CD4-positive, alpha-beta T cell (primary cell): Measurements from ENCODE around the gene ENAH. TPM values are rescaled to one million over a fixed set of nuclear protein-coding genes. Genes with fewer than 3 reads are reported as not detected.

Source experiments
- ATAC-seq: fragments of 200-7000 bp; cut with Tn5 transposase; one replicate; pipeline ENCODE4 v1.10.0; 2022; ENCODE audit warnings: mild to moderate bottlenecking; ENCODE audit not compliant: poor library complexity
- CTCF ChIA-PET: fragments of 350-600 bp; sonication (Branson Sonifier 250); formaldehyde crosslinking; loops from one replicate; lab custom pipeline; 2021; ENCODE audit warnings: antibody characterized with exemption, inconsistent platforms; lab: Charles Lee
- POLR2A ChIA-PET: fragments of 350-600 bp; sonication (Branson Sonifier 250); formaldehyde crosslinking; loops from one replicate; lab custom pipeline; 2021; ENCODE audit warnings: antibody characterized with exemption, inconsistent platforms; lab: Charles Lee
- DNase-seq, 14 experiments: peaks; one replicate each; pipeline ENCODE4 v3.0.0-alpha.2; 2013 to 2020; ENCODE audit warnings: mixed read lengths in 2 of 14
- H3K27ac ChIP-seq, 2 donors: one replicate each; pipeline versions ENCODE4 v1.5.1 to v1.7.0; 2013; ENCODE audit warnings: low read length in 2 of 2, low read depth in 1 of 2, mild to moderate bottlenecking in 1 of 2
- H3K27me3 ChIP-seq, 2 experiments: 1 replicate in 1 of 2; 2 replicates in 1 of 2; pipeline versions ENCODE4 v1.6.1 to v1.7.0; 2013; ENCODE audit warnings: low read length in 2 of 2, control low read depth in 1 of 2, mild to moderate bottlenecking in 1 of 2, moderate library complexity in 1 of 2; ENCODE audit not compliant: insufficient read depth in 2 of 2, control insufficient read depth in 1 of 2
- H3K36me3 ChIP-seq: one replicate; pipeline ENCODE4 v1.6.1; 2013; ENCODE audit warnings: low read length, control low read depth; ENCODE audit not compliant: insufficient read depth
- H3K4me1 ChIP-seq: one replicate; pipeline ENCODE4 v1.6.1; 2013; ENCODE audit warnings: low read length, control low read depth; ENCODE audit not compliant: insufficient read depth
- H3K4me3 ChIP-seq: one replicate; pipeline ENCODE4 v1.5.1; 2013; ENCODE audit warnings: mild to moderate bottlenecking, low read length, moderate library complexity
- H3K9me3 ChIP-seq, 2 experiments: 1 replicate in 1 of 2; 2 replicates in 1 of 2; pipeline versions ENCODE4 v1.6.1 to v1.7.0; 2013; ENCODE audit warnings: low read length in 2 of 2, mild to moderate bottlenecking in 2 of 2, control low read depth in 1 of 2, moderate library complexity in 1 of 2; ENCODE audit not compliant: control insufficient read depth in 1 of 2, insufficient read depth in 1 of 2
- H3K27ac Mint-ChIP-seq: one replicate; pipeline ENCODE4 v1.8.0; 2020; ENCODE audit warnings: mixed read lengths
- H3K27me3 Mint-ChIP-seq: one replicate; pipeline ENCODE4 v1.8.0; 2021; ENCODE audit warnings: mixed read lengths
- H3K36me3 Mint-ChIP-seq: one replicate; pipeline ENCODE4 v1.8.0; 2021; ENCODE audit warnings: low read depth, mixed read lengths
- H3K4me1 Mint-ChIP-seq: one replicate; pipeline ENCODE4 v1.8.0; 2021; ENCODE audit warnings: low read depth, mixed read lengths
- H3K4me3 Mint-ChIP-seq: one replicate; pipeline ENCODE4 v1.8.0; 2020; ENCODE audit warnings: mild to moderate bottlenecking, mixed read lengths
- H3K9me3 Mint-ChIP-seq: one replicate; pipeline ENCODE4 v1.8.0; 2020; ENCODE audit warnings: mixed read lengths
- CTCF ChIP-seq: fragments of 200-600 bp; IDR thresholded peaks from one replicate; pipeline ENCODE4 v1.8.0; 2022; ENCODE audit warnings: antibody characterized with exemption, mild to moderate bottlenecking
- intact Hi-C, 2 experiments: fragments of 100-400 bp; cut with DNase I in 1 of 2; cut with micrococcal nuclease in 1 of 2; formaldehyde crosslinking; loops; one replicate each; pipeline versions ENCODE4 v1.15.1 to v1.9.0; 2023 to 2025; cut with DNase I, micrococcal nuclease
- total RNA-seq, 174 experiments: library from RNA in 2 of 174; stranded (reverse) in 2 of 174; gene quantifications; one replicate each; pipeline ENCODE4 v1.2.3 and lab custom pipeline; 2021 to 2026

The ENAH gene
- total RNA-seq, 2 experiments from 2014 or later: not detected

DNA sequence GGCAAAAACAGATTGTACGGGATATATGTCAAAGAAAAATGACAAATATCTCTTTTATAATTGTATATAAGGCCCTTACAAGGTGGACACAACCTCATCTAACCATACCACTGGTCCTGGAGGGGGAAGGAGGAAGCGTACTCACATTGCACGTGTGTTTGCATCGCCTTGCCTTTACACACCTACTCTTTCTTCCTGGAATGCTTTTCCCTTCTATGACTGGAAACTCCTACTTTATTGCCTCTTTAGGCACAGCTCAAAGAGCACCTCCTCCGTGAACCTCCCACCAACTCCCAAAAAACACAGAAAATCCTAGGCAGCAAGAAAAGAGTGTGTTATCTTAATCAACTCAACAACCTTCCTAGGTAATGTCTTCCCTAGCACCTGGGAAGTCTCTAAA lies 125.3 kb downstream of the ENAH start:
- no peaks in the 10 kb centered on the region for H3K4me1 Mint-ChIP-seq
- no peaks in the 10 kb centered on the region for H3K4me1 ChIP-seq
- H3K4me3 ChIP-seq: no peak overlapping the region
- no peaks in the 10 kb centered on the region for H3K9me3 ChIP-seq
- H3K36me3 Mint-ChIP-seq: no peaks in the 10 kb centered on the region
- H3K27ac Mint-ChIP-seq: no peak overlapping the region
- CTCF ChIA-PET: interaction anchor here (1.6 kb wide), 1 partner anchor 10 kb away, joined by 4 read pairs; no protein-coding TSS in a partner anchor
- H3K9me3 Mint-ChIP-seq: no peaks in the 10 kb centered on the region
- ATAC-seq: no peak
- peaks cover 3 to 4% of the 10 kb centered on the region in 2 experiments for H3K27me3 ChIP-seq
- H3K4me3 Mint-ChIP-seq: no peak overlapping the region
- no peaks in the 10 kb centered on the region for H3K36me3 ChIP-seq
- DNase-seq: no peak
- no peak for TF ChIP-seq CTCF
- no peak overlapping the region for H3K27ac ChIP-seq
- H3K27me3 Mint-ChIP-seq: peaks cover 10% of the 10 kb centered on the region
- intact Hi-C loops: no loop called here
- POLR2A ChIA-PET: interaction anchor here (1.6 kb wide), 1 partner anchor 250 kb away, joined by 3 read pairs; the partner anchor contains the start of gene SRP9

GRCh38 chr1:225526878-225527277 lies 126.0 kb downstream of the ENAH start:
- ATAC-seq: no peak
- CTCF ChIA-PET: interaction anchor here (1.6 kb wide), 1 partner anchor 9 kb away, joined by 4 read pairs; no protein-coding TSS in a partner anchor
- Histone ChIP-seq H3K36me3 (no peaks in the 10 kb centered on the region), H3K9me3 (no peaks in the 10 kb centered on the region), H3K4me1 (no peaks in the 10 kb centered on the region), H3K27me3 (peaks cover 3 to 4% of the 10 kb centered on the region in 2 experiments), H3K4me3 (no peak overlapping the region), H3K27ac (no peak overlapping the region)
- Mint-ChIP-seq H3K27me3 (peaks cover 10% of the 10 kb centered on the region), H3K36me3 (no peaks in the 10 kb centered on the region), H3K4me1 (no peaks in the 10 kb centered on the region), H3K9me3 (no peaks in the 10 kb centered on the region), H3K27ac (no peak overlapping the region), H3K4me3 (no peak overlapping the region)
- TF ChIP-seq CTCF: no peak
- POLR2A ChIA-PET: interaction anchor here (1.6 kb wide), 1 partner anchor 251 kb away, joined by 3 read pairs; the partner anchor contains the start of gene SRP9
- DNase-seq: no peak
- intact Hi-C loops: no loop called here

DNA sequence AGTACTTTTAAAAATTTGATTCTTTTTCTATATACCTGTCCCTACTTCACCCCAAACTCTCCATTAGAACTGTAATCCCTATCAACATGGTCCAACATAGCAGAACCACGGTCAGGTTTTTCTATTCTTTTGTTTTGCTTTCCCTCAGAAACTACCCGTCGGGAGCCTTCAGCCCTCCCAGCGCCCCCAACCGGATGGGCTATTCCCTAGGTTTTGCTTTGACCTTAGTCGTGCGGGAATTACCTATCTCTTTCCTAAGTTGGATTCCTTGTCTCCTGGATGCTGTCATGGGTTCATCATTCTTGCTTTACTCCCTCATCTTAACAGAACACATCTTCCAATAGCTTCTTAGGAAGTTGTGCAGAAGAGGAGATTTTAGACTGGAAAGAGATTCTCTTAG lies 127.5 kb downstream of the ENAH start:
- Histone ChIP-seq H3K27me3 (peaks cover 3 to 4% of the 10 kb centered on the region in 2 experiments), H3K36me3 (no peaks in the 10 kb centered on the region), H3K27ac (no peak overlapping the region), H3K4me3 (no peak overlapping the region), H3K4me1 (no peaks in the 10 kb centered on the region), H3K9me3 (no peaks in the 10 kb centered on the region)
- no peak overlapping the region for H3K4me3 Mint-ChIP-seq
- TF ChIP-seq CTCF: no peak
- no peaks in the 10 kb centered on the region for H3K36me3 Mint-ChIP-seq
- CTCF ChIA-PET: no interaction called here
- intact Hi-C loops: no loop called here
- H3K27me3 Mint-ChIP-seq: no peaks in the 10 kb centered on the region
- POLR2A ChIA-PET: interaction anchor here (0.6 kb wide), 1 partner anchor 222 kb away, joined by 3 read pairs; no protein-coding TSS in a partner anchor
- H3K4me1 Mint-ChIP-seq: no peaks in the 10 kb centered on the region
- no peak for DNase-seq
- H3K27ac Mint-ChIP-seq: no peak overlapping the region
- H3K9me3 Mint-ChIP-seq: no peaks in the 10 kb centered on the region
- ATAC-seq: no peak
